Uterus (tissue), 4 donors: Measurements from ENCODE around the gene U2AF1. TPM values are rescaled to one million over a fixed set of nuclear protein-coding genes. Genes with fewer than 3 reads are reported as not detected.
"Not testable (repeated sequence)": the region's sequence is repeated elsewhere in the genome, so short reads cannot be mapped to it uniquely, and the experiment has no call there.

ENCODE experiments used
- DNase-seq, 2 donors: peaks; one replicate each; pipeline ENCODE4 v3.0.0-alpha.2; 2019 to 2020
- H3K27ac ChIP-seq, 2 donors: fragments of 200-600 bp; sonication (generic); 1 replicate in 1 of 2; 2 replicates in 1 of 2; pipeline ENCODE4 v1.5.1; 2016 to 2018
- H3K27me3 ChIP-seq, 2 donors: fragments of 200-600 bp; sonication (generic); one replicate each; pipeline ENCODE4 v1.5.1; 2018 to 2019; ENCODE audit warnings: control low read depth in 1 of 2
- H3K36me3 ChIP-seq, 2 donors: fragments of 200-600 bp; sonication (generic); one replicate each; pipeline ENCODE4 v1.5.1; 2019; ENCODE audit warnings: control low read depth in 1 of 2
- H3K4me1 ChIP-seq, 2 donors: fragments of 200-600 bp; sonication (generic); one replicate each; pipeline ENCODE4 v1.5.1; 2018 to 2019; ENCODE audit warnings: control low read depth in 1 of 2
- H3K4me3 ChIP-seq, 2 donors: fragments of 200-600 bp; sonication (generic); 1 replicate in 1 of 2; 2 replicates in 1 of 2; pipeline ENCODE4 v1.5.1; 2018 to 2019; ENCODE audit warnings: mild to moderate bottlenecking in 1 of 2
- H3K9me3 ChIP-seq, 2 donors: fragments of 200-600 bp; sonication (generic); one replicate each; pipeline ENCODE4 v1.5.1; 2019; ENCODE audit warnings: control low read depth in 1 of 2
- intact Hi-C: fragments of 100-400 bp; cut with DNase I; formaldehyde crosslinking; loops from one replicate; pipeline ENCODE4 v1.15.1; 2023; ENCODE audit warnings: low total_unique reads
- total RNA-seq, 4 donors: library from RNA; depleted of rRNA in 3 of 4; stranded (reverse); fragments of >200 nt in 3 of 4; gene quantifications; one replicate each; pipeline versions ENCODE4 v1.1.0 to v1.2.4, GENCODE V29; 2014 to 2023
- donor health status: DM: yes; HTN: yes; CAD: no.

Gene U2AF1
- total RNA-seq, 4 donors from 2014 or later: 17.9 to 52.6 (median 31.4) TPM

- H3K27me3 ChIP-seq, H3K36me3 ChIP-seq, H3K9me3 ChIP-seq, H3K4me3 ChIP-seq, DNase-seq, intact Hi-C loops, H3K4me1 ChIP-seq, H3K27ac ChIP-seq: not testable (repeated sequence)
Observed at GRCh38 chr21:43104642-43105041, 2.7 kb downstream of the U2AF1 start.

- DNase-seq, H3K4me3 ChIP-seq, H3K36me3 ChIP-seq, intact Hi-C loops, H3K4me1 ChIP-seq, H3K27me3 ChIP-seq, H3K27ac ChIP-seq, H3K9me3 ChIP-seq: not testable (repeated sequence)
Observed at GRCh38 chr21:43102281-43102680, 5.1 kb downstream of the U2AF1 start.

GRCh38 chr21:43101676-43102075, 5.7 kb downstream of the U2AF1 start:
- H3K27ac ChIP-seq, intact Hi-C loops, H3K4me1 ChIP-seq, H3K4me3 ChIP-seq, H3K36me3 ChIP-seq, H3K27me3 ChIP-seq, H3K9me3 ChIP-seq, DNase-seq: not testable (repeated sequence)

GRCh38 chr21:43101000-43101399, 6.4 kb downstream of the U2AF1 start:
- H3K36me3 ChIP-seq, H3K9me3 ChIP-seq, H3K4me3 ChIP-seq, H3K27me3 ChIP-seq, DNase-seq, intact Hi-C loops, H3K4me1 ChIP-seq, H3K27ac ChIP-seq: not testable (repeated sequence)

DNA sequence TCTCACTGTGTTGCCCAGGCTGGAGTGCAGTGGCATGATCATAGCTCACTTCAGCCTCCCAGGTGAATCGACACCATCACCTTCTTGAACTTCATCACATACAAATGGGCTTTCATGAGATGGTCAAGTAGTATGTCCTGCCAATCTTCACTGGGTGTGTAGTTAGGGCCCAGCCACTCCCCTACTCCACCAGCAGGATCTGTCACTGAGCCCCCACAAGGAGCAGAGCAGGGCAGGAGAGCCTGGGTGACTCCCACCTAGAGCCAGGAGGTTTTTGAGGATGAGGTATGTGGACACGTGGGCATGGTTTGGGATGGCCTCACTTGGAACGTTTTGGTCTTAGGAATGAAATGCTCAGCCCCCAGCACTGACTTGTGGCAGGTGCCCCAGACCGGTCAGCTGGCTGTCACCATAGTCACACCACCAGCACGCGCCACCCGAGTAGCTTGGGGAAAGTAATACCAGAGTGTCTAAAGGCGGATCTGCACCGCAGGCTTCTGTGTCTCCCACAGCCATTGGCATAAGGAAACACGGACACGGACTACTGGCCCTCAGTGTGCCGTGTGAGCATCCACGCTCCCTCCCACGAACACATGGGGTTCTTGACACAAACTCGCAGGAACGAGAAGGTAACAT, 15.3 kb downstream of the U2AF1 start:
- H3K27ac ChIP-seq, intact Hi-C loops: not testable (repeated sequence)

DNA sequence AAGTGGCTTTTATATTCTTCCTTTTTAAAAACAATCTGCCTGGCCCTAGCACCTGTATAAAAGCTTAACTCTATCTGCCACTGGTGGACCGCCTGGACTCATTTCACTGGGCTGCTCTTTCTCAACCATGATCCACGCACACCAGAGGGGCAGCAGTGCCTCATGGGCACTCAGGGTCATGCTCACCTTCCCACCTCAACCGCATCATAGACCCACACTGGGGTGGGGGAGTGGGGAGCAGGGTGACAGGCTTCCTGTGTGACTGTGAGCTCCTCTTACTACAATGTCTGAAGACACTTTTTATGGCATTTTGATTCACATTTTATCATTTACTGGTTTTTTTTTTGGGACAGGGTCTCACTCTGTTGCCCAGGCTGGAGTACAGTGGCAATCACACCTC, 16.4 kb downstream of the U2AF1 start:
- DNase-seq, H3K27me3 ChIP-seq, H3K4me1 ChIP-seq, H3K27ac ChIP-seq, H3K9me3 ChIP-seq, intact Hi-C loops, H3K4me3 ChIP-seq, H3K36me3 ChIP-seq: not testable (repeated sequence)

More for the DNA sequence above, 15.3 kb downstream of the U2AF1 start:
- not testable (repeated sequence) for H3K9me3 ChIP-seq, H3K4me1 ChIP-seq, DNase-seq, H3K36me3 ChIP-seq, H3K27me3 ChIP-seq, H3K4me3 ChIP-seq

DNA sequence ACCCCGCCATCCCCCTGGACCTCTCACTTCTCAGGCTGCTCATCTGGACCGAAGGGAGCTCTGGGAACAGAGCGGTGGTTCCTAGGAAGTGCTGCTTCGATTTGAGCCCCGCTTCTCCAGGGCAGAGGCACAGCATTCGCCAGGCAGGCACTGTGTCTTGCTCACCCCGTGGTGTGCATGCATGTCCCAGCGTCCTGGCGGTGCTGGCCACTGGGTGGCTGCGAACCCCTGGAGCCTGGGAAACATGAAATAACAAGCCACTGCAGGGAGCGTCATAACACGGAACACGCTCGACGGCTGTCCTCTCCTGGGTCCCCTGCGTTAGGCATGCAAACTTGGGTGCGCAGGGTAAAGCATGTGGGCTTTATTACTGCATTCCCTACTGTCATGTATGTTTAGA, 17.9 kb downstream of the U2AF1 start:
- H3K4me3 ChIP-seq, H3K27ac ChIP-seq, H3K4me1 ChIP-seq, H3K9me3 ChIP-seq, intact Hi-C loops, H3K36me3 ChIP-seq, DNase-seq, H3K27me3 ChIP-seq: not testable (repeated sequence)

GRCh38 chr21:43082587-43083300, 24.6 kb downstream of the U2AF1 start:
- H3K27ac ChIP-seq, H3K9me3 ChIP-seq, H3K27me3 ChIP-seq, DNase-seq, H3K36me3 ChIP-seq, H3K4me3 ChIP-seq, intact Hi-C loops, H3K4me1 ChIP-seq: not testable (repeated sequence)

GRCh38 chr21:43076643-43077042, 30.7 kb downstream of the U2AF1 start:
- intact Hi-C loops, H3K27ac ChIP-seq, H3K27me3 ChIP-seq, H3K4me1 ChIP-seq, H3K4me3 ChIP-seq, H3K9me3 ChIP-seq, DNase-seq, H3K36me3 ChIP-seq: not testable (repeated sequence)

DNA sequence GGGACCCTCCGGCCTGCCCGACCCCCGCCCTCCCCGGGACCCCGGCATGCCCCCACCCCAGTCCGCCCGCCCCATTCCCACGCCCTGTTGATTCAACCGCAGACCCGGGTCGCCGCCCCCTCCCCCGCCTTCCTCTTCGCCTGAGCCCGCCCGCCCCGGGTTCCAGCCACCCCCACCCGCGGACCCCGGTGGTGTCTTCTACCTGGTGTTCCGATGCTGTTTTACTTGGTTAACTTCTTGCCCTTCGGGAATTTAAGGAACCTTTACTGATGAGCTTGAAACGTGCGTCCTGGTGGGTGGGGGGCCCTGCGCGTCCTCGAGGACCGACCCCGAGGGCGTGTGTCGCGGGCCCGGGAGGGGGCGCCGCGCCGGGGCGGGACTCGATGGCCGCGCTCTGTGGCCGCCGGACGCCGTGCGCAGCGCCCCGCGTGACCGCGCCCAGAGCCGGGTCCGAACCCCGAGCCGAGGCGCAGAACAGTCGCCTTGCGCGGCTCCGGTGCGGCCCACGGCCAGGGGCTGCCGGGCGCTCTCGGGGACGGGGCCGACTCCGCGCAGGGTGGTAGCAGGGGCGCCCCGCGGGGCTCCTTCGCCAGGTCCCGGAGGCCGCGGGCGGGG, 31.2 kb downstream of the U2AF1 start:
- H3K27ac ChIP-seq, H3K4me3 ChIP-seq, DNase-seq, intact Hi-C loops, H3K36me3 ChIP-seq, H3K9me3 ChIP-seq, H3K27me3 ChIP-seq, H3K4me1 ChIP-seq: not testable (repeated sequence)

DNA sequence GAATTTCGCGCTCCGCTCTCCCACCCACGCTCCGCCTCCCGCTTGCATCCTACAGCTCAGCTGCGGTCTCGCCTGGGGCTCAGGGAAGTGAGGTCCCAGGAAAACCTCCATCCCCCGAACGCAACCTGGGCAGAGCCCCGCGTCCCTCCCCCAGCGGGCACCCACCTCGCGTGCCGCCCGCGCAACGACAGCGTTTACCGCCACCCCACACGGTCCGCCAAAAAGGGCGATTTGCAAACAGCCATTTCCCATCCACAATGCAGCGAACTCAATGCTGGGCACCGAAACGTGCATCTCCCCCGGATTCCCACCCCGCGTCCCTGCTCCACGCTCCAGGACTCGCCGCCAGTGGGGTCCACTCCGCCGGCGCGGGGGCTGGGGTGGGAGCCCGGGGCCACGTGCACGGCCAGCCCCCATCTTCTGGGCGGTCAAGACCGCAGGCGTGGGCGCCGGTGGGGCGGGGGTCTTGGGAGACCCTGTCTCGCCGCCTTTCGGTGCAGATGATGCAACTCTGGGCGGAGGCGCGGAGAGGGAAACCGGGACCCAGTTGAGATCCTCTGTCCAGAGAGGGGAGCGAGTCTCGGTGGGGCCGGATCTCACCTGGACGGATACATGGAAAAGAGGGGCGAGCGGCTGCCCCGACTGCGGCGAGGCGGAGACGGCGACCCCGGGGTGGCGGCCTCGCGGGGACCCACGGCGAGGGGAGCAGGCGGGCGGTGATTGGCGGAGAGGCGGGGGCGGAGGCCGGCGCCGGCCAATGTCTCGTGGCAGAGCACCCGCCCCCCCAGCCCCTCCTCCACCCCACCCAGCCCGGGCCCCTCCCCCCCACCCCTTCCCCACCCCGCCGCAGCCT, 32.0 kb downstream of the U2AF1 start, which contains the start of gene CBS:
CBS (minus strand) TSS at position 666 of the 853 bp plus-strand sequence. CDS start 3,642 bp downstream, outside the sequence.
- H3K9me3 ChIP-seq, H3K27ac ChIP-seq, H3K36me3 ChIP-seq, intact Hi-C loops, DNase-seq, H3K4me3 ChIP-seq, H3K4me1 ChIP-seq, H3K27me3 ChIP-seq: not testable (repeated sequence)

DNA sequence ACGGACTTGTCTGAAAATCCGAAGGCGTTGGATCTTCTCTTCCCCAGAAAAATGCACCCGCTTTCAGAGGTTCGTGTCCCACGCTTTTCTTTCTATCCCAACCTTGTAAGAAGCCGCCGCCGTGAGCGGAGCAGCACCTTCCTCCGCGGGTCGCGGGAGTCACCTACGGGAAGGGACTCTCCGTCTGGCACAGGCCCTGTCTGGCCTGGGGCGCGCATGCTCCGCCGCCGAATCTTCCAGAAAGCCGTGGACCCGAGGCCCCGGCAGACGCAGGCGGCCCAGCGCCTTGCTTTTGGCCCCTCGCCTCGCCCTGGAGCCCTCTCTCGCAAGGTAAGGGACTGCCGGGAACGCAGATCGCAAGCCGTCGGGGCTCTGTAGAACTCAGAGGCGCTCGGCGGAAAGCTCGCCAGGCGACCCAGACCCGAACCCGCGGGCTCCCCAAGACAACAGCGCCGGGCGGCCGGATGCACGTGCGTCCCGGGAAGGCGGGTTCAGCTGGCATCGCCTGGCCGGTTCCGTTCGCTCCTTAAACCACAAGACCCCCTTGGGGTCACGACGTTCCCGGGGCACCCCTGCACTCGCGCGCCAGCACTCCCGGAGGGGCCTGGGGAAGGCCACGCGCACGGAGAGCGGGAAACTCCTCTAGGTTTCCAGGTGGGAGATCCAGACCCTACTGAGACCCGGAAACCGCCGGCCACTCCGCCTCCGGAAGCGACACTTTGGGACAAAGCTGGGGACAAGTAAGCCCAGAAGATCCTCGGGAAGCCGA, 32.8 kb downstream of the U2AF1 start:
- H3K36me3 ChIP-seq, H3K9me3 ChIP-seq, intact Hi-C loops, H3K4me1 ChIP-seq, H3K27ac ChIP-seq, DNase-seq, H3K4me3 ChIP-seq, H3K27me3 ChIP-seq: not testable (repeated sequence)
